C1 segment of cervical spinal cord (tissue), 14 donors: ENCODE results near the gene BIRC2.
A peak's percentile ranks its signal among the peaks of the same experiment; 100 is the strongest.
"Not testable (repeated sequence)": the region's sequence is repeated elsewhere in the genome, so short reads cannot be mapped to it uniquely, and the experiment has no call there.

ENCODE experiments used
- DNase-seq, 14 donors: peaks; one replicate each; lab custom pipeline; 2025; lab: John Stamatoyannopoulos, UW

BIRC2 gene

GRCh38 chr11:102323542-102324251 is 23.3 kb upstream of the BIRC2 start:
- no peak for DNase-seq

- DNase-seq = no peak
Measured at GRCh38 chr11:102325088-102325487, 21.9 kb upstream of the BIRC2 start.

GRCh38 chr11:102328748-102329147 is 18.3 kb upstream of the BIRC2 start:
- DNase-seq = no peak

- no peak for DNase-seq
Measured at GRCh38 chr11:102330231-102330630, 16.8 kb upstream of the BIRC2 start.

GRCh38 chr11:102331341-102331740 is 15.7 kb upstream of the BIRC2 start:
- no peak for DNase-seq

GRCh38 chr11:102332611-102332994 is 14.4 kb upstream of the BIRC2 start:
- no peak for DNase-seq

- DNase-seq = no peak
Measured at GRCh38 chr11:102338479-102339010, 8.5 kb upstream of the BIRC2 start.

- not testable (repeated sequence) for DNase-seq
Measured at GRCh38 chr11:102341311-102341710, 5.7 kb upstream of the BIRC2 start.

GRCh38 chr11:102341844-102342318 is 5.1 kb upstream of the BIRC2 start:
- peak in 9 of 14 donors; percentile 13 to 61 (median 35) for DNase-seq

- no peak for DNase-seq
Measured at GRCh38 chr11:102343809-102344208, 3.2 kb upstream of the BIRC2 start.

- peak in 4 of 14 donors; percentile 2 to 16 (median 6) for DNase-seq
Measured at GRCh38 chr11:102345904-102346303, 1.1 kb upstream of the BIRC2 start.

- no peak for DNase-seq
Measured at GRCh38 chr11:102346456-102346747, 612 bp upstream of the BIRC2 start.

GRCh38 chr11:102347462-102348370 is 702 bp downstream of the BIRC2 start:
- peak in 6 of 14 donors; percentile 26 to 90 (median 46) for DNase-seq

- DNase-seq = no peak
Measured at GRCh38 chr11:102357116-102357515, 10.1 kb downstream of the BIRC2 start.

- DNase-seq = no peak
Measured at GRCh38 chr11:102359372-102359771, 12.4 kb downstream of the BIRC2 start.

- DNase-seq = no peak
Measured at GRCh38 chr11:102360681-102361080, 13.7 kb downstream of the BIRC2 start.

- no peak for DNase-seq
Measured at GRCh38 chr11:102361086-102362031, 14.3 kb downstream of the BIRC2 start.

GRCh38 chr11:102364991-102365390 is 18.0 kb downstream of the BIRC2 start:
- no peak for DNase-seq

GRCh38 chr11:102367364-102367763 is 20.4 kb downstream of the BIRC2 start:
- no peak for DNase-seq

GRCh38 chr11:102368472-102368871 is 21.5 kb downstream of the BIRC2 start:
- DNase-seq = no peak
